NB4 (cell line): Measurements from ENCODE around the gene CRTC1.
A peak's percentile ranks its signal among the peaks of the same experiment; 100 is the strongest.

Experiments
- DNase-seq: peaks from one replicate; pipeline ENCODE4 v3.0.0; 2010; ENCODE audit warnings: low read depth
- H3K4me3 ChIP-seq: one replicate; pipeline ENCODE4 v1.5.1; 2011; ENCODE audit warnings: mild to moderate bottlenecking, low read depth, low read length, moderate library complexity
- CTCF ChIP-seq: IDR thresholded peaks from one replicate; pipeline ENCODE4 v1.5.1; 2012; ENCODE audit warnings: low read depth, low read length
- MYC ChIP-seq: IDR thresholded peaks from 2 replicates; pipeline ENCODE4 v1.6.1; 2011; ENCODE audit warnings: low read depth, low read length
- POLR2A ChIP-seq: IDR thresholded peaks from 2 replicates; pipeline ENCODE4 v1.6.1; 2011; ENCODE audit warnings: mild to moderate bottlenecking; ENCODE audit not compliant: insufficient read length; ENCODE audit errors: extremely low read depth
- TF ChIP-seq, protein P1 (sequence below): IDR thresholded peaks from 2 replicates; pipeline ENCODE4 v1.6.1; 2011; ENCODE audit warnings: low read depth, low read length

The CRTC1 gene

DNA sequence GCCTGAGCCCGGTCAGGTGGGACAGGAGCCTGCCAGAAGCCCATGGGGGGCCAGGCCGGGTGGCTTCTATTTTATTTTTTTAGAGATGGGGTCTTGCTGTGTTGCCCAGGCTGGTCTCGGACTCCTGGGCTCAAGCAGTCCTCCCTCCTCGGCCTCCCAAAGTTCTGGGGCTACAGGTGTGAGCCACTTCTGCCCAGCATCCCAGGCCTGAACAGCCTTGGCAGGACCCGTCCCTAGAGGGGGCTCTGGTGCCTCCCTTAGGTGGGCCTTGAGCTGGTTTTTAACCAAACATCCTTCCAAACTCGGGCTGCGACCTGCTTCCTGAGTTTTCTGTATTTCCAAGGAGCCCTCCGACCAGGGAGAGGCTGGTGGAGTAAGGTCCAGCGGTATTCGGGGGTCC is 97.2 kb downstream of the CRTC1 start:
- TF ChIP-seq, protein P1, sequence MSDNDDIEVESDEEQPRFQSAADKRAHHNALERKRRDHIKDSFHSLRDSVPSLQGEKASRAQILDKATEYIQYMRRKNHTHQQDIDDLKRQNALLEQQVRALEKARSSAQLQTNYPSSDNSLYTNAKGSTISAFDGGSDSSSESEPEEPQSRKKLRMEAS = no peak
- no peak for TF ChIP-seq POLR2A
- TF ChIP-seq MYC = no peak
- no peak for TF ChIP-seq CTCF
- no peak overlapping the region for H3K4me3 ChIP-seq
- DNase-seq = no peak

- H3K4me3 ChIP-seq = no peak overlapping the region
- TF ChIP-seq POLR2A (no peak), CTCF (no peak), MYC (no peak)
- TF ChIP-seq, protein P1 = no peak
- DNase-seq = no peak
These were observed 97.6 kb downstream of the CRTC1 start for GRCh38 chr19:18781047-18781600.

- TF ChIP-seq POLR2A (no peak), CTCF (no peak), MYC (no peak)
- TF ChIP-seq, protein P1 = no peak
- DNase-seq = peak; percentile 50
- no peak overlapping the region for H3K4me3 ChIP-seq
These were observed 98.5 kb downstream of the CRTC1 start for GRCh38 chr19:18781885-18782527.

DNA sequence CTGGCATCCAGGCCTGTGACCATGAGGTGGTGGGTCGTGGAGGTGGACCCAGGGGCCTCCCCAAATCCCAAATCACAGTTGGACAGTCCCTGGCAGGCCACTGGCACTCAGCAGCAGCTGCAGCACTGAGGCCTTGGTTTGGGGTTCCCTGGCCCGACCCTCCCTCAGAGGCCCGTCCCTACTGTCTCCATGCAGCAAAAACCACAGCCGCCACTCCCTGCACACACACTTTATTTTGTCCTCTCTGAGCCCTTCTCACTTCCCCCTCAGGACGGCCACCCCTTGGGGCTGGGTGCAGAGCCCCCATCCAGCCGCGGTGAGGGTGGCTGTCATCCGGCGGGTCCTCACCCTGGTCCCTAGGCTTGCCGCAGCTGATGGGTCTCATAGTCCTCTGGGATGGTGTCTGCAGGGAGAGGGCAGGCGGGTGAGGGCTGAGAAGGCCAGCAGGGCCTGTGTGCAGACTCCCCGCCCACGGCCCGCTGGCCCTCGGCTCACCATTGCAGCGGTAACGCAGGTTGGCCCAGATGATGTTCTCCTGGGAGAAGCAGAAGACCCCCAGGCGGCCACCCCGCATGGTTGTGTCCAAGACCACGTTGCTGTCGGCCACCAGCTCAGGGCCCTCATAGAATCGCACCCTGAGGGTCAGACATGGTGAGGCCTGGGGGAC is 99.2 kb downstream of the CRTC1 start:
- no peak overlapping the region for H3K4me3 ChIP-seq
- TF ChIP-seq CTCF (no peak), MYC (no peak), POLR2A (no peak)
- TF ChIP-seq, protein P1 = no peak
- peak; percentile 59 for DNase-seq

DNA sequence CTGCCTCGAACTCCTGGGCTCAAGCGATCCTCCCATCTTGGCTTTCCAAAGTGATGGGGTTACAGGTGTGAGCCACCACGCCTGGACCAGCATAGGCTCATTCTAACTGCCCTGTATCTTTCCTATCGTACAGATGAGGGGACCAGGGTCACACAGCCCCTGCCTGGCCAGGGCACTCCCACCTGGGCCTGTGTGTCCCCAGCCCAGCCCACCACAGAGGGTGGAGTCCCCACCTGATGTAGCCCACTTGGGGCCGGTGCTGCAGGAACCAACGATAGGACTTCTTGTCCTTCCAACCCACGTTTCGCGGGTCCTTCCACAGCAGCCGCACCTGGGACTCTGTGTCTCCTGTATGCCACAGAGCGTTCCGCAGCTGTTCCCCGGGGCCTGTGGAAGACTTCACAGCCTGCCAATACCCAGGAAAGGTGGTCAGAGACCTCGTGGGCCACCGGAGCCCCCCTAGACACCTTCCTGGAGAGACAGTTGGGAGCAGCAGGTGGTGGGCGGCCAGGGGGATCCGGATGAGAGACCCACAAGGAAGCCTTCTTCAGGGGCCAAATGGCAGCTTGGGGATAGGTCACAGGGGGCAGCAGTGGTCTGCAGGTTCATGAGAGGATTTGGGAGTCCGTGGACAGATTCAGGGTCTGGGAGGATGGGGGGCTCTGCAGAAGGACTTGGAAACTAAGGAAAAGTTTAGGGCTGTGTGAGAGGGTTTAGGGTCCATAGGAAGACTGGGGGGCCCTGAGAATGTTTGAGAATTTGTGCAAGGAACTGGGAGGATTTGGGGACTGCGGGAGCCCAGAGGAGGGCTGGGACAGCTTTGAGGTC is 100.7 kb downstream of the CRTC1 start:
- no peak for DNase-seq
- no peak overlapping the region for H3K4me3 ChIP-seq
- TF ChIP-seq MYC (no peak), POLR2A (no peak), CTCF (no peak)
- TF ChIP-seq, protein P1 = no peak
